Measurements from ENCODE around the gene PLXND1.

GRCh38 chr3:129565902-129566301 is 40.6 kb downstream of the PLXND1 start:
- TF ChIP-seq EZH2 (IDR thresholded peaks at IDR 0.05; ENCODE audit: borderline replicate concordance, low read depth, low read length, severe bottlenecking): no peak
- TF ChIP-seq CTCF (IDR thresholded peaks at IDR 0.05; ENCODE audit: borderline replicate concordance, extremely low read depth, low read length, poor library complexity, severe bottlenecking): peak; percentile 8
